Ishikawa (cell line): ENCODE measurements around the gene ZNF667.

ENCODE experiments used
- CEBPB ChIP-seq: IDR thresholded peaks from 2 replicates; pipeline ENCODE4 v1.6.1; 2012
- EP300 ChIP-seq: IDR thresholded peaks from 2 replicates; pipeline ENCODE4 v1.6.1; 2012; ENCODE audit warnings: borderline replicate concordance
- NFIC ChIP-seq: IDR thresholded peaks from 2 replicates; pipeline ENCODE4 v1.6.1; 2012

DNA sequence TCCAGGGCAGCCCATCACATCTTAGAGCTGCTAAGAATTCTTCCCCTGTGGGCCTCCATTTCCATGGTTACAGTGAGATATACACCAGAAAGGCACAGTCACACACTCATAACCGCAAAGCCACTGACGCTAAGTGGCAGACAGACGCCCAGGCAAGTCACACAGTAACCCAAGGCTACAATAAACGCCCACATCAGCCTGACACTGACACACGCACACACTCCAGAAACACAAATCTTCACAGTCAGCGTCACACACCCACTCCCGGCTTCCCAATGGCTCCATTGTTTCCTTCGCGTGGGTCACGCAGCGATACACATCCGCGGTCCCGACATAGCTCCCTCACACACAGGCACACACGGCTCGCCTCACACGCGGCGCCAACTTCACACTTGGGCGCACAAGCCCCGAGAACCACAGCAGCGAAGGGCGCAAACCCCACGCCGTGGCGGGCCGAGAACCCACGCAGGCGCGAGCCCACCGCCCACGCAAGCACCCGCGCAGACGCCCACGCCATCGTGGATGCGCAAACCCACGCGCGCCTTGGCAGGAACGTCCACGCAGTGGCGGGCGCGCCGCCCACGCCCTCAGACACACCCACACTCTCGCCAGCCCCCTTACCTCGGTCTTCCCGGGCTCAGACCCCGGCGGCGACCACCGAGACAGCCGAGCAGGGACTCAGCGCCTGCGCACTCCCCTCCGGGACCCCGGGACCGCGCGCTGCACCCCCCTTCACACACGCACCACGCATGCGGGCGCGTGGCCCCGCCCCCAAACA lies at the start of gene ZNF667:
- TF ChIP-seq NFIC (no peak), CEBPB (no peak), EP300 (no peak)
